Measurements from ENCODE around the gene MT1A. TPM values are rescaled to one million over a fixed set of nuclear protein-coding genes. Genes with fewer than 3 reads are reported as not detected.
A peak's percentile ranks its signal among the peaks of the same experiment; 100 is the strongest.

The MT1A gene
- total RNA-seq, 2 experiments from 2014 or later = not detected

DNA sequence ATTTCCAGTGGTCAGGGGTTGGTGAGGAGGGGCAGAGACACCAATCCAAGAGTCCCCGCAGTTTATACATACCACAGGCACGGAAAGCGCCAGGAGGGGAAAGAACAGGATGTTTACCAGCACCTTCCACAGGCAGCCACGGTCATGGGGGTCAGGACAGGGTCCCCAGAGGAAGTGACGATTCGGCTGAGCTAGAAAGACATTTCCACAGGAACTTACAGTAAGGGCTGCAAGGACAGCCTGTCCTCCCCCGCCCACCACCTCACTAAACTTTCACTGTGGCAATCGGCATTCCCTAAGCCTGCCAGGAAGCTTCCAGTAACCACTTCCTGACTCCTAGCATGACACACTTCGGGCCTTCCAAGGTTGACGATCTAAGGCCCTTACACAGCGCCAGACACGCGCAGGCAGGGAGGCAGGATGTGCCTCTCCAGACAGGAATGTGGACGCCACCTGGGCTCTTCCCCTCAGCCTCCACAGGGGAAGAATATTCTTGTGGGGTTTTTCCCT is 31.3 kb upstream of the MT1A start:
- Mint-ChIP-seq H3K27ac (peak overlapping the region; percentile 81), H3K4me1 (peaks cover 51% of the 10 kb centered on the region), H3K27me3 (no peaks in the 10 kb centered on the region), H3K4me3 (peak overlapping the region; percentile 42), H3K36me3 (peaks cover 4% of the 10 kb centered on the region), H3K9me3 (no peaks in the 10 kb centered on the region)
- DNase-seq = peak; percentile 21

DNA sequence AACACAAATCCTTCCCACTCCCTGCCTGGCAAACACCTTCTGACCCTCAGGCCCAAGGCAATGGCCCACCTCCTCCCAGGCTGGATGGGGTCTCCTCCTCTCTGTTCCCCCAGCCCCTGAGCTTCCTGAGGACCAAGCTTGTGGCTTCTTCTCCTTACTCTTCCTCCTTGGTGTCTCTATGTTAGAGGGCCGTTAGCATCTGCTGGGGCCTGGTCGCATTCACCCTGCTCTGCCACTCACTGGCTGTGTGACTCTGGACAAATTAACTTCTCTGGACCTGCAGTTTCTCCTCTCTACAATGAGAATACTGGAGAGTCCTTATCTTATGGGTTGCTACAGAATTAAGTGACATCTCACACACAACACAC is 30.8 kb upstream of the MT1A start:
- H3K4me1 Mint-ChIP-seq = peaks cover 56% of the 10 kb centered on the region
- peak overlapping the region; percentile 52 for H3K4me3 Mint-ChIP-seq
- no peaks in the 10 kb centered on the region for H3K27me3 Mint-ChIP-seq
- H3K9me3 Mint-ChIP-seq = no peaks in the 10 kb centered on the region
- H3K36me3 Mint-ChIP-seq = peaks cover 4% of the 10 kb centered on the region
- DNase-seq = no peak
- peak overlapping the region; percentile 81 for H3K27ac Mint-ChIP-seq

DNA sequence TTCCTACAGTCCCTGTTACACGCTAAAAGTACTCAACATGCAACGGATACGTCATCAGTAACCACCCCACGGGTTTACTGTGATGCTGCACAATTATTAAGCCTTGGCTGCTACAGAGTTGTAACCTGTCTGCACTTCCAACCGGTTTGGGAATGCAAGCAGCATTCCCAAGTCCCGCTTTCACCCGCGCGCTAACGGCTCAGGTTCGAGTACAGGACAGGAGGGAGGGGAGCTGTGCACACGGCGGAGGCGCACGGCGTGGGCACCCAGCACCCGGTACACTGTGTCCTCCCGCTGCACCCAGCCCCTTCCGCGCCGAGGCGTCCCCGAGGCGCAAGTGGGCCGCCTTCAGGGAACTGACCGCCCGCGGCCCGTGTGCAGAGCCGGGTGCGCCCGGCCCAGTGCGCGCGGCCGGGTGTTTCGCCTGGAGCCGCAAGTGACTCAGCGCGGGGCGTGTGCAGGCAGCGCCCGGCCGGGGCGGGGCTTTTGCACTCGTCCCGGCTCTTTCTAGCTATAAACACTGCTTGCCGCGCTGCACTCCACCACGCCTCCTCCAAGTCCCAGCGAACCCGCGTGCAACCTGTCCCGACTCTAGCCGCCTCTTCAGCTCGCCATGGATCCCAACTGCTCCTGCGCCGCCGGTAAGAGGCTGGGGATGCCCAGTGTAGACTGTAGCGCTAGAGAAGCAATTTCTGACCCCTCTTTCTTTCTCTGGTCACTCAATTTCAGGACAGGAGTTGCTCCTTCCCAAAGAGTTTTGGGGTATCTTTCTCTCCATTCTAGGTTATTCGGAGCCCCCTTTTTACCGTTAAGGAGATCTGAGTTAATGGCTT is 30.2 kb upstream of the MT1A start, which contains the start of gene MT2A:
TSS of gene MT2A (plus strand) at position 542 of the 833 bp plus-strand sequence. CDS start at position 614, 72 bp downstream.
- Mint-ChIP-seq H3K9me3 (no peaks in the 10 kb centered on the region), H3K27me3 (no peaks in the 10 kb centered on the region), H3K36me3 (peaks cover 4% of the 10 kb centered on the region), H3K27ac (peak within 1 kb of the TSS; percentile 95), H3K4me3 (peak within 1 kb of the TSS; percentile 95), H3K4me1 (peaks cover 58% of the 10 kb centered on the region)
- peak; percentile 95 for DNase-seq

DNA sequence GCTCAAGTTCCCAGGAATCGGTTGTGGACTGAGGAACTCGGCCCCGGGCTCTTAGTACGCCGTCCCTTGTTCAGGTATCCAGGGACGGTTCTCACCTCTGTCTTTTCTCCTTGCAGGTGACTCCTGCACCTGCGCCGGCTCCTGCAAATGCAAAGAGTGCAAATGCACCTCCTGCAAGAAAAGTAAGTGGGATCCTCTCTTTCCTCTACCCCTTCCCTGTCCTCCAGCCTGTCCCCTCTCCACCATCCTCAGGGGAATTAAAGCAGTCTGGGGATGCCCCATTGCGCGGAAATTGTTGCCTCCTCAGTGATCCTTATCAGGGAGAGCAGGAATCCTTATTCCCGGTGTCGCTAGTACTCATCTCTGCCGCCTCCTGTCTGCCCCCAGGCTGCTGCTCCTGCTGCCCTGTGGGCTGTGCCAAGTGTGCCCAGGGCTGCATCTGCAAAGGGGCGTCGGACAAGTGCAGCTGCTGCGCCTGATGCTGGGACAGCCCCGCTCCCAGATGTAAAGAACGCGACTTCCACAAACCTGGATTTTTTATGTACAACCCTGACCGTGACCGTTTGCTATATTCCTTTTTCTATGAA is 29.5 kb upstream of the MT1A start:
- Mint-ChIP-seq H3K27ac (peak overlapping the region; percentile 95), H3K4me3 (peak overlapping the region; percentile 95), H3K36me3 (peaks cover 7% of the 10 kb centered on the region), H3K9me3 (no peaks in the 10 kb centered on the region), H3K4me1 (peaks cover 63% of the 10 kb centered on the region), H3K27me3 (no peaks in the 10 kb centered on the region)
- DNase-seq = no peak

DNA sequence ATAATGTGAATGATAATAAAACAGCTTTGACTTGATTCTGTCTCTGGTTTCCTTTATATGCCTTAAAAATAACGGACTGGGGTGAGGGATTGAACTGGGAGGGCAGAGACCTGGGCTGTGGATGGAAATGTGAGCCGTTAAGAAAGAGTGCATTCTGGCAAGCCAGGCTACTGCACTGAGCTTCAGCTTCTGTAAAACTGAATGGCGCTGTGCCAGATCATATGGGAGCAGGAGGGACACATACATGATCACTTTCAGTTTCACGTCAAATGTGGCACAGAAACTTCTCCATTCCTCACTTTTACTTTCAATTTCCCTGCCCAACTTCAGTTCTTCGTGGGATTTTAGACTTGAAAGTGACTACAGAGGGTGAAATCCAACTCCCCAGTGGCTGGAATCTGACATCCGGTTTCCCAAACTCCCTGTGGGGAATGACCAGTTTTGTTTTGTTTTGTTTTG is 29.0 kb upstream of the MT1A start:
- Mint-ChIP-seq H3K27me3 (no peaks in the 10 kb centered on the region), H3K4me3 (peak overlapping the region; percentile 95), H3K9me3 (no peaks in the 10 kb centered on the region), H3K36me3 (peaks cover 7% of the 10 kb centered on the region), H3K27ac (peak overlapping the region; percentile 95), H3K4me1 (peaks cover 68% of the 10 kb centered on the region)
- peak; percentile 79 for DNase-seq

DNA sequence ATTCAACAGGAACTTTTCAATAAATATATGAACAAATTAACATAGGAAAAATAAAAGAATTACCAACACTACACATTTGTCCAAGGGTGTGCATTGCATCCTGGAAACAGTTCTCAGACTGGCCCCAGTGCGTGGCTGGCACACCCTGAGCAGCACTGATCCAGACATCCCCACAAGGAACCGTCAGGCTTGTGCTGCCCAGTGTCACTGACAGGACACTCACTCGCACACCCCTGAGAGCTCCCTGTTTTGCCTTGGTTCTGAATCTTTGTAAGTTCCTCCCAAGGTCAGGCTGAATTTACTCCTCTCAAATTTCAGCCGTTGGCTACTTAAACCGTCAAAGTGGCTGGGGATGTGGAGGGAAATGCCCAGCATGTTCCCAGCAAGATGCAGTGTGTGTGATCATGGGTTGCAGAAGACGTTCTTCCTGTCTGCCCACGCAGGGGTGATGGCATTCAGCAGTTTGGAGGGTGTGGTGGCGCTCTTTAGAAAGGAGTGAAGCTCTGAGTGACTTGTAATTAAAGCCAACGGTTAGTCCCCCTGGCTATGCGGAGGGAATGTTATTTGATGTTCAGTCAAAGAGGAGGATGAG is 28.4 kb upstream of the MT1A start:
- Mint-ChIP-seq H3K27ac (peak overlapping the region; percentile 95), H3K4me3 (peak overlapping the region; percentile 95), H3K9me3 (no peaks in the 10 kb centered on the region), H3K36me3 (peaks cover 7% of the 10 kb centered on the region), H3K4me1 (peaks cover 75% of the 10 kb centered on the region), H3K27me3 (no peaks in the 10 kb centered on the region)
- peak; percentile 80 for DNase-seq

DNA sequence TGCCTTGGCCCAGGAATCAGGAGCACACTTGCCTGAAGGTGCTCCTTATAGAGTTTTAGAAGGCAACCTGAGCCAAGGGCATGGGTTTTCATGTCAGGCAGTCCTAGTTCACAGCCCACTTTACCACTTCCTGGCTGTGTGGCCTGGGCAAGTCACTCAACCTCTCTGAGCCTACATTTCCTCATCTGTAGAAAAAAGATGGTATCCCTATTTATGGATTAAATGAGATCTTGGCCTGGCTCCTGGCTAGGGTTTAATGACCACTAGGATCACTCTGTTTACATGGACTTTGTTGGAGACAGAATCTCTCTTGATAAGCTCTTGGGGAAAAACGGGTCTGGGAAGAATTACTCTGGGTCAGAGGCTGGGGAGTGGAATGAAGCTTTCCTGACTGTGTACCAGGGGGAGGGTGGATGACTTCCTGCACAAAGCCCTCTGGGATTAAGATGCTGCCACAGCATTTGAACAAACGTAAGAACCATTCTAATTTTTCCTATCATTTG is 27.8 kb upstream of the MT1A start:
- Mint-ChIP-seq H3K9me3 (no peaks in the 10 kb centered on the region), H3K4me3 (peak overlapping the region; percentile 49), H3K27me3 (no peaks in the 10 kb centered on the region), H3K36me3 (peaks cover 7% of the 10 kb centered on the region), H3K27ac (peak overlapping the region; percentile 95), H3K4me1 (peaks cover 77% of the 10 kb centered on the region)
- DNase-seq = no peak

DNA sequence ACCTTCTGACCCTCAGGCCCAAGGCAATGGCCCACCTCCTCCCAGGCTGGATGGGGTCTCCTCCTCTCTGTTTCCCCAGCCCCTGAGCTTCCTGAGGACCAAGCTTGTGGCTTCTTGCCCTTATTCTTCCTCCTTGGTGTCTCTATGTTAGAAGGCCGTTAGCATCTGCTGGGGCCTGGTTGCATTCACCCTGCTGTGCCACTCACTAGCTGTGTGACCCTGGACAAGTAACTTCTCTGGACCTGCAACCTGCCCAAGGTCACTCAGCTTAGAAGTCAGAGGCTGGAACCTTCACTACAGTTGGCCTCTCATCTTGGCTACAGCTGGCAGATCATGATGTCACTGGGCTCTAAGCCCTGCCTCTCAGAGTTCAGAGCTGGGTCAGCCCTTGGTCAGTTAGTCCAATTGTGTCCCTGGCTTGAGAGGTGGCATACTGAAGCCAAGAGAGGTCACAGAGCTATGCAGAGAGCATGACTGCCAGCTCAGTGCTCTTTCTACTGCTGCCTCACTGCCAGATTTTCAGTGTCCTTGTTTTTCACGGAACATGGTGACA is 27.1 kb upstream of the MT1A start:
- H3K4me1 Mint-ChIP-seq = peaks cover 75% of the 10 kb centered on the region
- no peak overlapping the region for H3K4me3 Mint-ChIP-seq

DNA sequence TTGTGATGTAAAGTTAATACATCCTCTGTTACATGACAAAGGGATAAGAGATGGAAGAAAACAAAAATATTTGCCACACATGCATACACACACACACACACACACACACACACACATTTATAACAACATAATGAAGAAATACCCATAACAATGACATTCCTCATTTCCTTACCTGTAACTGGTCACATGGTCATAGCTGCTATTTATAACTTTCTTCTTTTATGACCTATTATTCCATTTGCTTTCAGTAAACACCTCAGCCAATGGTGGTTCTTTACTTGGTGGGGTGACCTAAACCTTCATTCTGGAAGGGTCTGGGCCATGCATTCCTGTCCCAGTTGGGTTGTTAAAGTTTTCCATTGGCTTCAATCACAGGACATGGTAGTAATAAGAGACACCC is 24.8 kb upstream of the MT1A start:
- Mint-ChIP-seq H3K9me3 (no peaks in the 10 kb centered on the region), H3K4me3 (no peak overlapping the region), H3K27me3 (peaks cover 16% of the 10 kb centered on the region), H3K27ac (peak overlapping the region; percentile 4), H3K36me3 (peaks cover 4% of the 10 kb centered on the region), H3K4me1 (peaks cover 68% of the 10 kb centered on the region)
- no peak for DNase-seq

More for the DNA sequence above, 27.1 kb upstream of the MT1A start:
- Mint-ChIP-seq H3K27ac (peak overlapping the region; percentile 95), H3K36me3 (peaks cover 7% of the 10 kb centered on the region), H3K27me3 (no peaks in the 10 kb centered on the region), H3K9me3 (no peaks in the 10 kb centered on the region)
- DNase-seq = no peak

DNA sequence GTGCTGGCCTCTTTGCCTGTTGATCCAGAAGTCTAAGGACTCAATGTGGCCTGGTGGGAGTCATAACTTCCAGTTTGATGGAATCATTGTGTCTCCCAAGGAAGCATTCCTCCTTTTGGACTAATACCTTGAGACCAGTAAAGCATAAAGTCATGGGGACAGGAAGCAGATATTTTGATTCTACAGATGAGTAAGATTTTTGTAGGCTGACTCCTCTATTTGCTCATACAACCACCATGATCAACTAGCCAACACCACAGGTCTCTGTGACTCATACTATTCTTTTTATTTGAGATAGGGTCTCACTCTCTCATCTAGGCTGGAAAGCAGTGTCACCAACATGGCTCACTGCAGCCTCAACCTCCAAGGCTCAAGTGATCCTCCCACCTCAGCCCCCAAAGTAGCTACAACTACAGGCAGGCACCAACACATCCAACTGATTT is 23.9 kb upstream of the MT1A start:
- peak overlapping the region; percentile 48 for H3K27ac Mint-ChIP-seq
- H3K36me3 Mint-ChIP-seq = peaks cover 3% of the 10 kb centered on the region
- no peak overlapping the region for H3K4me3 Mint-ChIP-seq
- peaks cover 21% of the 10 kb centered on the region for H3K27me3 Mint-ChIP-seq
- no peaks in the 10 kb centered on the region for H3K9me3 Mint-ChIP-seq
- peaks cover 64% of the 10 kb centered on the region for H3K4me1 Mint-ChIP-seq
- DNase-seq = no peak

DNA sequence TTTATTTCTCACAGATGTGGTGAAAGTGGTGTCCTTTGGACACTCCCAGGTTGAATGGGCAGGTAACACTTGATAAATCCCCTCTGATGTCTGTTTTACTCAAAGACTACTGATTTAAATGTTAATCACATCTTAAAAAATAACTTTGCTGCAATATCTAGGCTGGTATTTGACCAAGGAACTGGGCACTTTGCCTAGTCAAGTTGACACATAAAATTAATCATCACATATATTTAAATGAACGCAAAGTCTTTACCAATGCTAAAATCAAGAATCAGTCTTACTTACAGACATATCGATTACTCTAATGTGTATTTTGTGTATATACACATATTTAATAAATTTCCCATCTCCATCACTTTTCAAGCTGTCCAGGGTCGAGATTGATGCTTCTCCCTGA is 23.1 kb upstream of the MT1A start:
- Mint-ChIP-seq H3K4me1 (peaks cover 57% of the 10 kb centered on the region), H3K27me3 (peaks cover 21% of the 10 kb centered on the region), H3K9me3 (no peaks in the 10 kb centered on the region), H3K4me3 (no peak overlapping the region), H3K27ac (no peak overlapping the region), H3K36me3 (peaks cover 3% of the 10 kb centered on the region)
- DNase-seq = no peak

DNA sequence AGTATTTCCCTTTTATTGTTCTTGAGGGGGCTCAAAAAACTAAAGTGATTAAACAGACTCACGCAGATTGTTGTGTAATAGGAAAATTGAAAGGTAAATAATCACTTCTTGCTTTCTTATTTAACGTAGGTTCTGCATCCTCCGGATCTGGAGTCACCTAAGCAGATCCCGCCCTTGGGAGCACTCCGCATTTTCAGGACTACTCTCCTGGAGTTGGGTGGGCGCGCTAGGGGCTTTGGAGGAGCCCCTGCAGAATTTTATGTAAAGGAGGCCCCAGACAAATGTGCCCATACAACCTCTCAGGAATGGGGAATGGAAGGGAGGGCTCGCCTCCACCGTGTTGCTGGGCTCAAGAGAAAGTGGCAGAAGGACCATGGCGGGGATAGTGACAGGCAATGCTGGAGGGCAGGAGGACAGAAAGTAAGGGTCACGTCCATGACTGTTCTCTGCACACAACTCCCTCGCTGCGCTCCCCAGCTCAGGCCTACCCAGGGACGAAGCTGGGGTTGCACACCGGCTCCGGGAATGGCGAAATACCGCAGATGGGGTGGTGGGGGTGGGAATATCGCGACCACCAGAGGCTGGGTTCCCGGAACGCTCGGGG is 21.8 kb upstream of the MT1A start:
- Mint-ChIP-seq H3K27ac (no peak overlapping the region), H3K9me3 (no peaks in the 10 kb centered on the region), H3K27me3 (peaks cover 21% of the 10 kb centered on the region), H3K4me3 (peak overlapping the region; percentile 67), H3K36me3 (peaks cover 3% of the 10 kb centered on the region), H3K4me1 (peaks cover 43% of the 10 kb centered on the region)
- DNase-seq = no peak

DNA sequence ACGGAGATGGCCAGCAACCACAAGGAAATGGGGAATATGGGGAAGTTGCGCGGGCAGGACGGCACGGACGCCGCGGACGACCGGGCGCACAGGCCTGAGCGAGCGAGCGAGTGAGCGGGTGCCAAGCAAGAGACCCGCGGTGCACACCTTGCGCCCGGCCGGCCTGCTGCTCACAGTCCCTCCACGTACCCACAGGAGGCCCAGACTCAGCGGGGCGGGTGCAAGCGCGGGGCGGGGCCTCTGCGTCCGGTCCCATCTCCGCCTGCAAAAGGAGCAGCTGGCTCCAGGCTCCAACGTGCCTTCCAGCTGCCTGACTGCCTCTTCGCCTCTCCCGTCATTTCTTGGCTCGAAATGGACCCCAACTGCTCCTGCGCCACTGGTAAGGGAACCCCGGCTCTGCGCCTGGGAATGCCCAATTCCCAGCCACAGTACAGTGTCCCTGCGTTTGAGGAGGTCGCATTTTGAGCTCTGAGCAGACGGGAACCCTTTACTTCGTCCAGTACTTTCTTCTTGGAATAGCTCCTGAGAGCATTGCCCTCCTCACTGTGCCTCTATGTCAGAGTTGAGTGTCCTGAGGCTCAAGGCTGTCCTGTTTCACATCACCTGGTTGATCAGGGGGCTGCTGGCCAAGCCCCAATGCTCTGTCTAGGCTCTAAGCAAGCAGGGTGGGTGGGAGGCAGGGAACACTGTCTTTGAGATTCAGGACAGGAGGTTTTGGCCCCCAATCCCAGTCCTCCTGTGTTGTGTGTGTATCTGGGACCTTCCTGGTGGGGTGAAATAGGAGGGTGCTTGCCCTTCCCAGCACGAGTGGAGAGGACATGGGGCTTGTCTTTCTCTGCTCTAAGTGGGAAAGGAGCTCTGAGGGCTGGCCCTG is 21.0 kb upstream of the MT1A start:
- DNase-seq = peak; percentile 76
- H3K36me3 Mint-ChIP-seq = peaks cover 3% of the 10 kb centered on the region
- peaks cover 21% of the 10 kb centered on the region for H3K27me3 Mint-ChIP-seq
- peaks cover 37% of the 10 kb centered on the region for H3K4me1 Mint-ChIP-seq
- H3K27ac Mint-ChIP-seq = no peak overlapping the region
- H3K4me3 Mint-ChIP-seq = peak overlapping the region; percentile 67
- no peaks in the 10 kb centered on the region for H3K9me3 Mint-ChIP-seq

DNA sequence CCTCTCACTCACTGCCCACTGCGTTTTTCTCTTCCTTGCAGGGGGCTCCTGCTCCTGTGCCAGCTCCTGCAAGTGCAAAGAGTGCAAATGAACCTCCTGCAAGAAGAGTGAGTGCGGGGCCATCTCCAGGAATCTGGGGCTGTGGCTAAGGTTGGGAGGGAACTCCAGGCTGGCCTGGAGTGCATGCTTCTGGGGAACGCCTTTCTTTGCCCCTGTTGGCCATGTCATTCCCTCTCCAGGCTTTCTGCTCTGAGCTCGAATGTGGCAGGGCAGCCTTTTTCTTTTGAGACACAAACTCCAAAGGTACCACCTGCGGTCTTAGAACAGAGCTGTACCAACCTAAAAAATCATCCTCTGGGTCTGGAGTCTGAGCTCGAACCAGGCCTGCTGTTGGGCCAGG is 20.3 kb upstream of the MT1A start:
- Mint-ChIP-seq H3K36me3 (peaks cover 3% of the 10 kb centered on the region), H3K9me3 (no peaks in the 10 kb centered on the region), H3K27ac (no peak overlapping the region), H3K4me1 (peaks cover 33% of the 10 kb centered on the region), H3K27me3 (peaks cover 21% of the 10 kb centered on the region), H3K4me3 (peak overlapping the region; percentile 67)
- no peak for DNase-seq
